ENCODE results near the gene PLEK.

The PLEK gene

GRCh38 chr2:68403199-68403644, 38.1 kb downstream of the PLEK start:
- no peak for TF ChIP-seq CTCF (conservative IDR thresholded peaks at IDR 0.05; ENCODE audit: low read depth, low read length)
- DNase-seq (ENCODE audit: low read depth): no peak
- no peak overlapping the region for H3K4me3 ChIP-seq (ENCODE audit: low read depth, low read length)

- DNase-seq (ENCODE audit: low read depth): no peak
- H3K4me3 ChIP-seq (ENCODE audit: low read depth, low read length): no peak overlapping the region
- no peak for TF ChIP-seq CTCF (conservative IDR thresholded peaks at IDR 0.05; ENCODE audit: low read depth, low read length)
These were observed 39.1 kb downstream of the PLEK start for GRCh38 chr2:68404164-68404563.

- TF ChIP-seq CTCF (conservative IDR thresholded peaks at IDR 0.05; ENCODE audit: low read depth, low read length): no peak
- DNase-seq (ENCODE audit: low read depth): no peak
- no peak overlapping the region for H3K4me3 ChIP-seq (ENCODE audit: low read depth, low read length)
These were observed 40.1 kb downstream of the PLEK start for GRCh38 chr2:68404893-68405799.

DNA sequence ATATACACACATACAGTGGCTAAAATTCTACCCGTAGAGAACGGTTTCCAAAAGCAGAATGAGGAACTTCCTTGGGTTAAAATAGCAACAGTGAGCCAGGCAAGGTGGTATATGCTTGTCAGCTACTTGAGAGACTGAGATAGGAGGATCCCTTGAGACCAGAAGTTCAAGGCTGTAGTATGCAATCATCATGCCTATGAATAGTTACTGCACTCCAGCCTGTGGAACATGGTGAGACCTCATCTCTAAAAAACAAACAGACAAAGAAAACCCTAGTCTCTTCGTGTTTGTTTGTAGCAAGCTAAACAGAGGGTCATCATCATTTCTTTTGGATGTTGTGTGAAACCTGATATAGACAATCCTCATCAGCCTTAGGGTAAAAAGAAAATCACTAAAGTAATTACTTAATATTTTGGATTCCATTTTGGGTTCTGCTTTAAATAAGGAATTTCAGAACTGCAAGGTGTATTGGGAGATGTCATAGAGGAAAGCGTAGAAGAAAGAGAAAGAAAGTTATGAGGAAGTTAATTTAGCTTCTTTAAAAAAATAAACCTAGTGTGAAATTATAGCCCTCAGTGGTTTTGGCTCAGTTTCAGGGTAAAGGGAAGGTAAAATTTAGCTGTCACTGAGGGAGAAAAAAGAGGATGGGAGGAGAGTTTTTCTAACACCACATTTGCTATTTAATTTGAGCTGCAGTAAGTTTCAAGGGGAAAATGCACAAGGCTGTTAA, 46.5 kb downstream of the PLEK start:
- no peak overlapping the region for H3K4me3 ChIP-seq (ENCODE audit: low read depth, low read length)
- DNase-seq (ENCODE audit: low read depth): no peak
- TF ChIP-seq CTCF (conservative IDR thresholded peaks at IDR 0.05; ENCODE audit: low read depth, low read length): no peak

- DNase-seq (ENCODE audit: low read depth): no peak
- no peak for TF ChIP-seq CTCF (conservative IDR thresholded peaks at IDR 0.05; ENCODE audit: low read depth, low read length)
- no peak overlapping the region for H3K4me3 ChIP-seq (ENCODE audit: low read depth, low read length)
These were observed 47.2 kb downstream of the PLEK start for GRCh38 chr2:68412127-68412819.

DNA sequence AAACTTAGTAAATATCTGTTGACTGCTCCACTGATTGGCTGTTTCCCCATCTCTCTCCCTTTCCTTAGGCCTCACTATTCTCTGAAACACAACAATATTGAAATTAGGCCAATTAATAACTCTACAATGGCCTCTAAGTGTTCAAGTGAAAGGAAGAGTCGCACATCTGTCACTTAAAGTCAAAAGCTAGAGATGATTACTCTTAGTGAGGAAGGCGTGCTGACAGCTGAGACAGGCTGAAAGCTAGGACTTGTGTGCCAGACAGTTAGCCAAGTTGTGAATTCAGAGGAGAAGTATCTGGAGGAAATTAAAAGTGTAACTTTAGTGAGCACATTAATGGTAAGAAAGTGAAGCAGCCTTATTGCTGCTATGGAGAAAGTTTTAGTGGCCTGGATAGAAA, 48.4 kb downstream of the PLEK start:
- no peak for TF ChIP-seq CTCF (conservative IDR thresholded peaks at IDR 0.05; ENCODE audit: low read depth, low read length)
- DNase-seq (ENCODE audit: low read depth): no peak
- H3K4me3 ChIP-seq (ENCODE audit: low read depth, low read length): no peak overlapping the region
